Astrocyte of the cerebellum (primary cell): ENCODE data around the gene PROZ.

Source experiments
- DNase-seq: peaks from one replicate; pipeline ENCODE4 v3.0.0-alpha.2; 2011; ENCODE audit warnings: low read depth
- H3K4me3 ChIP-seq: 2 replicates; pipeline ENCODE4 v1.5.1; 2011; ENCODE audit warnings: mild to moderate bottlenecking, low read depth, low read length, moderate library complexity
- in situ Hi-C: cut with HindIII; loops from 2 replicates; pipeline ENCODE4 v1.10.0; 2017; ENCODE audit warnings: low sequenced_read_pairs
- TF ChIP-seq, protein P1 (sequence below): IDR thresholded peaks from 2 replicates; pipeline ENCODE4 v1.5.1; 2012; ENCODE audit warnings: low read length, low read depth, moderate library complexity, mild to moderate bottlenecking; ENCODE audit errors: missing control alignments

The PROZ gene

DNA sequence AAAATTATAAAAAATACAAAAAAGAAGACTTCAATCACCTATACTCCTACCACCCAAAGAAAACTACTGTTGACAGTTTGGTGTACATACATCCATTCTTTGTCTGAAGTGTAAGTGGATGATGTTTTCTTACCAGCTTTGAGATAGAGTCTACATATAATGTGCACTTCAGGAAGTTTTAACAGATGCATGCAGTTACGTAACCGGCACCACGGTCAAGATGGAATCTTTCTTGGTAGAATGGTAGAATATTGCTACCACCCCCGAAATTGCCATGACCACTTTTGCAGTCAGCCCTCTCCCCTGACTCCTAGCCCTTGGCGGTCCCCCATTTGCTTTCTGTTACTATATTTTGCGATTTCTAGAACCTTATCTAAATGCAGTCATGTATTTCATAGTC lies 52.4 kb downstream of the PROZ start:
- H3K4me3 ChIP-seq: peak overlapping the region; percentile 92
- TF ChIP-seq, protein P1, sequence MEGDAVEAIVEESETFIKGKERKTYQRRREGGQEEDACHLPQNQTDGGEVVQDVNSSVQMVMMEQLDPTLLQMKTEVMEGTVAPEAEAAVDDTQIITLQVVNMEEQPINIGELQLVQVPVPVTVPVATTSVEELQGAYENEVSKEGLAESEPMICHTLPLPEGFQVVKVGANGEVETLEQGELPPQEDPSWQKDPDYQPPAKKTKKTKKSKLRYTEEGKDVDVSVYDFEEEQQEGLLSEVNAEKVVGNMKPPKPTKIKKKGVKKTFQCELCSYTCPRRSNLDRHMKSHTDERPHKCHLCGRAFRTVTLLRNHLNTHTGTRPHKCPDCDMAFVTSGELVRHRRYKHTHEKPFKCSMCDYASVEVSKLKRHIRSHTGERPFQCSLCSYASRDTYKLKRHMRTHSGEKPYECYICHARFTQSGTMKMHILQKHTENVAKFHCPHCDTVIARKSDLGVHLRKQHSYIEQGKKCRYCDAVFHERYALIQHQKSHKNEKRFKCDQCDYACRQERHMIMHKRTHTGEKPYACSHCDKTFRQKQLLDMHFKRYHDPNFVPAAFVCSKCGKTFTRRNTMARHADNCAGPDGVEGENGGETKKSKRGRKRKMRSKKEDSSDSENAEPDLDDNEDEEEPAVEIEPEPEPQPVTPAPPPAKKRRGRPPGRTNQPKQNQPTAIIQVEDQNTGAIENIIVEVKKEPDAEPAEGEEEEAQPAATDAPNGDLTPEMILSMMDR: no peak
- no peak for DNase-seq
- in situ Hi-C loops: no loop called here

DNA sequence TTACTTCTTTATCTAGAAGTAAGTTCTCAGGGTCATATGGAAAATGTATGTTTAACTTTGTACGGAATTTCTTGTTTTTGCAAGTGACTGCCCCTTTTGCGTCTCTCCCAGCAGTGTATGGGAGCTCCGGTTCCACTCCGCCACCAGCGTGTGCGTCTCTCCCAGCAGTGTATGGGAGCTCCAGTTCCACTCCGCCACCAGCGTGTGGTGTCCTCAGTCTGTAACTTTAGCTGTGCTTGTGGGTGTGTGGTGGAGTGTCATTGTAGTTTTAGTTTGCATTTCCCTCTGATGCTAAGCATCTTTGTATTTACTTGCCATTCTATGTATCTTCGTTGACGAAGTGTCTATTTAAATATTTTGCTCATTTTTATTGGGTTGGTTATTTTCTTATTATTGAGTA lies 53.3 kb downstream of the PROZ start:
- in situ Hi-C loops: no loop called here
- DNase-seq: no peak
- no peak overlapping the region for H3K4me3 ChIP-seq
- TF ChIP-seq, protein P1: no peak

DNA sequence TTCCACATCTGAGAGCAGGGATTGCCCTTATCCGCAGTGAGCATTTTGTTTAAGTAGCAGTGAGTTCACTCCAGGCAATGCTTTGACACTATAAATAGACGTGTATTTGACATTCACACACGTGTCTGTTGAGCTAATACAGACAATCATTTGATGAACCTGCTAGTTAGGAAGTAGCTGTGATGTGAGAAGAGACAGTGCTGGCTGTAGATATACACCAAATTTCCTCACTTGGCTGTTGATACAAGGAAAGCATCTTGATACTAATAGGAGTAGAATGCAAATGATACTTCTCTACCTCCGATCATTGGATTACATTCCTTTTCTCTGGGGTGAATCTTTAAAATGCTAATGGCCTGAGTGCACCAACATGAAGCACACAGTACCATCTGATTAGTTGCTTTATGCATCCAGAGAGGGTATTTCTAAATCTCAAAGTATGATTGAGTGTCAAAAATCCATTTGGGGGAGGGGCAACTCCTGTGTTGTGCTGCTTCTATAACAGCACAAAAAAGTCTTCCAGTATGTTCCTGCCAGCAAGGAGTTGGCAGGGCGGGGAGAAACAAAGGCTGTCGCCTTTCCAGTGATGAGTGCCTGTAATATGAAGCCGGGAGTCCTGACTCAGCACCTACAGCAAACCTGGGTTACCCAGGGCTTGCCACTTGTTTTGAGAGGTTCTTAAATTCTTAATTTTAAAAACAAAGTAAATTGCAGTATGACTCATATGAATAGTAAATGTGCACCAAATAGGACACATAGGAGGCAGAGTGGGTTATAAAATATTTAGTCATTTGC lies 58.0 kb downstream of the PROZ start:
- no peak overlapping the region for H3K4me3 ChIP-seq
- in situ Hi-C loops: no loop called here
- TF ChIP-seq, protein P1: no peak
- no peak for DNase-seq

DNA sequence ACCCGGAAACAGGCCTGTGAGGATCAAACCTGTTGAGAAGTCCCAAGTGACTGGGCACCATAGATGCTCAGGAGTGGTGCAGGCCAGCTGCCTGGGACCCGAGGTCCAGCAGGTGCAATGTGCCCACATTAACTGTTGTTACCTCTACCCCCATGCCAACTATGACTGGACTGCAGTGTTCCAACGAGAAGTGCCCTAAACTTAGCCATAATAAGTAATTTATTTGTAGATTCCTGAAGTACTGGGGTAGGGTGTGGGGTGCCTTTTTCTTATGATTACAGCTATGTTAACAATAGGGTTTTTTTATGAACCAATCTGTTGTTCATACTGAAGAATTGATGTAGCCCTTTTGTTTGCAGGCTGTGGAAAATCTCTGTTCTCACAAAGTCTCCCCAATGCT lies 60.1 kb downstream of the PROZ start:
- no peak overlapping the region for H3K4me3 ChIP-seq
- TF ChIP-seq, protein P1: no peak
- DNase-seq: no peak
- in situ Hi-C loops: no loop called here

DNA sequence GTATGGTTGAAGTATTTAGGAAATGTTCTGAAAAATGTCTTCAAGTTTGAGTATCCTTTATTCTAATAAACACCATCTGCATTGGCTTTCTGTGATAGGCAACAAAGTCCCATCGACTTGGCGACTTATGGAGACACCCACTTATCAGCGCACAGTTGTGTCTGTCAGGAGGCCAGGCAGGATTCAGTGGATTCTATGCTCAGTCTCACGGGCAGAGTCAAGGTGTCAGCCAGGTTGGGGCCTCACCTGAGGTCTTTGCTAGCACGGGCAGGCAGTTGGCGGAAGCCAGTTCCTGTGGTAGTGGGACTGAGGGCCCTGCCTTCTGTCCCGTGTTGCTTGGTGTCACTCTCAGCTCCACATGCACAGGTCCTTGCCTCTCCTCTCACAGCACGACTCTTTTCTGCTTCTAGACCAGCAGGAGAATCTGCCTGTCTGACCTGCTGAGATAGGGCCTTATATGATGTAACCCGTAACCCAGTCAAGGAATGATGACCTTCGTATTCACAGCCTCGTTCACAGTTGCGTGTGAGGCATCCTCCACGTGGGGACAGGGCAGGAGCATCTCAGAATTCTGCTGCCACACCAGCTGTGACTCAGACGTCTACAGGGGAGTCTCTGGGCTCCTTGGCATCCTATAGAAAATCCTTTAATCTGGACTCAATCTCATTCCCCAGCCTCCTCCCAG lies 61.0 kb downstream of the PROZ start:
- TF ChIP-seq, protein P1: no peak
- in situ Hi-C loops: no loop called here
- no peak for DNase-seq
- no peak overlapping the region for H3K4me3 ChIP-seq

DNA sequence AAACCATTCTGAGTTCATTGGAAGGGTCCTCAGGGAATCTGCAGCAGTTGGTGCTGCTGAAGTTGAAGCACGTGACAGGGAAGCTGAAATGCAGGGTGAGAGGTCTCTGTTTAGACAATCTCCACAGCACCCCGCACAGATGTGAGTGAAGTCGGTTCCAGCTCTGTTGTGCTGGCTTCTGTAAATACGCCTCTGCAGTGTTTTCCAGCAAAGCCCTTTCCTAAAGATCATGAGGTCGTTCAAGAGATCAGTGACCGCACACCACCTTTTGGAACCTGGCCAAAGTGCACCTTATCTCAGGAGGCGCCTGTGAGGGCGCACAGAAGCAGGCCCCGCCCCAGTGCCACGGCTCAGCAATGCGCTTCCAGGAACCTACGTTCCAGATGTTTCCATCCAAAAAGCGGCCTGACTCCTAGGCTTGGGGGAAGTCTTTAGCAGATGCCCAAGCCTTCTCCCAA lies 61.7 kb downstream of the PROZ start:
- in situ Hi-C loops: no loop called here
- H3K4me3 ChIP-seq: no peak overlapping the region
- DNase-seq: no peak
- TF ChIP-seq, protein P1: no peak
